ENCODE data around the gene SH3RF2.

DNA sequence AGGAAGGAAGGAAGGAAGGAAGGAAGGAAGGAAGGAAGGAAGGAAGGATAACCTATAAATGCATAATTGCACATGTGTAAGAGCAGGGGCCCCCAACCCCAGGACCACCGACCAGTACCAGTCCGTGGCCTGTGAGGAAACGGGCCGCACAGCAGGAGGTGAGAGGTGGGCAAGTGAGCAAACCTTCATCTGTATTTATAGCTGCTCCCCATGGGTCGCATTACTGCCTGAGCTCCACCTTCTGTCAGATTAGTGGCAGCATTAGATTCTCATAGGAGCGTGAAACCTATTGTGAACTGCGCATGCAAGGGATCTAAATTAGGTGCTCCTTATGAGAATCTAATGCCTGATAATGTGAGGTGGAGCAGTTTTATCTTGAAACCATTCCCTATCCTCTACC is 66.1 kb downstream of the SH3RF2 start:
- TF ChIP-seq, protein P1, sequence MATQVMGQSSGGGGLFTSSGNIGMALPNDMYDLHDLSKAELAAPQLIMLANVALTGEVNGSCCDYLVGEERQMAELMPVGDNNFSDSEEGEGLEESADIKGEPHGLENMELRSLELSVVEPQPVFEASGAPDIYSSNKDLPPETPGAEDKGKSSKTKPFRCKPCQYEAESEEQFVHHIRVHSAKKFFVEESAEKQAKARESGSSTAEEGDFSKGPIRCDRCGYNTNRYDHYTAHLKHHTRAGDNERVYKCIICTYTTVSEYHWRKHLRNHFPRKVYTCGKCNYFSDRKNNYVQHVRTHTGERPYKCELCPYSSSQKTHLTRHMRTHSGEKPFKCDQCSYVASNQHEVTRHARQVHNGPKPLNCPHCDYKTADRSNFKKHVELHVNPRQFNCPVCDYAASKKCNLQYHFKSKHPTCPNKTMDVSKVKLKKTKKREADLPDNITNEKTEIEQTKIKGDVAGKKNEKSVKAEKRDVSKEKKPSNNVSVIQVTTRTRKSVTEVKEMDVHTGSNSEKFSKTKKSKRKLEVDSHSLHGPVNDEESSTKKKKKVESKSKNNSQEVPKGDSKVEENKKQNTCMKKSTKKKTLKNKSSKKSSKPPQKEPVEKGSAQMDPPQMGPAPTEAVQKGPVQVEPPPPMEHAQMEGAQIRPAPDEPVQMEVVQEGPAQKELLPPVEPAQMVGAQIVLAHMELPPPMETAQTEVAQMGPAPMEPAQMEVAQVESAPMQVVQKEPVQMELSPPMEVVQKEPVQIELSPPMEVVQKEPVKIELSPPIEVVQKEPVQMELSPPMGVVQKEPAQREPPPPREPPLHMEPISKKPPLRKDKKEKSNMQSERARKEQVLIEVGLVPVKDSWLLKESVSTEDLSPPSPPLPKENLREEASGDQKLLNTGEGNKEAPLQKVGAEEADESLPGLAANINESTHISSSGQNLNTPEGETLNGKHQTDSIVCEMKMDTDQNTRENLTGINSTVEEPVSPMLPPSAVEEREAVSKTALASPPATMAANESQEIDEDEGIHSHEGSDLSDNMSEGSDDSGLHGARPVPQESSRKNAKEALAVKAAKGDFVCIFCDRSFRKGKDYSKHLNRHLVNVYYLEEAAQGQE (IDR thresholded peaks at IDR 0.05; ENCODE audit: insufficient read depth in 1 of 2, low read depth in 2 of 2, low read length in 2 of 2): no peak
- TF ChIP-seq TAF1 (IDR thresholded peaks at IDR 0.05; ENCODE audit: borderline replicate concordance, insufficient read depth, low read length) (no peak), POLR2AphosphoS5 (IDR thresholded peaks at IDR 0.05; ENCODE audit: low read depth, low read length) (no peak)
